HCT116 (cell line): Measurements from ENCODE around the gene FLNA. TPM values are rescaled to one million over a fixed set of nuclear protein-coding genes. Genes with fewer than 3 reads are reported as not detected.

Experiments used
- ATAC-seq: fragments of 200-7000 bp; cut with Tn5 transposase; 2 replicates; pipeline ENCODE4 v1.9.1; 2020; ENCODE audit warnings: mild to moderate bottlenecking, moderate library complexity
- BruUV-seq: library from RNA; stranded (reverse); fragments of 400-500 nt; replicated peaks from 2 replicates; lab custom pipeline; 2021; lab: Mats Ljungman, UMichigan
- CTCF ChIA-PET: fragments of 300-600 bp; sonication (Branson Sonifier 250); formaldehyde crosslinking; loops from one replicate; lab custom pipeline; 2021; ENCODE audit warnings: antibody characterized with exemption; lab: Charles Lee
- POLR2A ChIA-PET: fragments of 300-600, 350-600 bp; sonication (Branson Sonifier 250); formaldehyde crosslinking; loops from one replicate; lab custom pipeline; 2021; ENCODE audit warnings: antibody characterized with exemption; lab: Charles Lee
- RAD21 ChIA-PET, 2 experiments: fragments of 300-600 bp; sonication (Branson Sonifier 250); formaldehyde crosslinking; loops; one replicate each; lab custom pipeline; 2023; ENCODE audit warnings: low total read pairs in 2 of 2; ENCODE audit not compliant: uncharacterized antibody in 2 of 2, unreplicated experiment in 2 of 2, low non-redundant PET in 1 of 2; lab: Charles Lee
- DNase-seq: peaks from one replicate; pipeline ENCODE4 v3.0.0-alpha.2; 2010; ENCODE audit warnings: low read depth, low spot score
- H2AFZ ChIP-seq: fragments of 200-600 bp; shearing (Covaris generic), sonication (generic); 2 replicates; pipeline ENCODE4 v1.6.1; 2017; ENCODE audit warnings: low read depth, mixed run types, mixed read lengths, antibody characterized with exemption, low read length; ENCODE audit not compliant: poor library complexity, severe bottlenecking
- H3K27ac ChIP-seq: 2 replicates; pipeline ENCODE4 v1.5.1; 2012; ENCODE audit warnings: low read depth, low read length
- H3K27me3 ChIP-seq: fragments of 200-600 bp; sonication (generic); 2 replicates; pipeline ENCODE4 v1.6.1; 2016; ENCODE audit warnings: mixed run types, low read length, mixed read lengths; ENCODE audit not compliant: insufficient read depth
- H3K36me3 ChIP-seq, 2 experiments: fragments of 200-500 bp in 1 of 2; fragments of 200-600 bp in 1 of 2; sonication (Bioruptor generic) in 1 of 2; sonication (generic) in 1 of 2; 2 replicates each; pipeline versions ENCODE4 v1.5.1 to v1.6.1; 2014 to 2016; ENCODE audit warnings: low read length in 2 of 2, inconsistent platforms in 1 of 2, mixed read lengths in 1 of 2, mixed run types in 1 of 2; ENCODE audit not compliant: insufficient read depth in 2 of 2, control insufficient read depth in 1 of 2
- H3K4me1 ChIP-seq, 2 experiments: fragments of 200-600 bp in 1 of 2; sonication (generic) in 1 of 2; 2 replicates each; pipeline versions ENCODE4 v1.5.1 to v1.6.1; 2012 to 2017; ENCODE audit warnings: low read length in 2 of 2, inconsistent platforms in 1 of 2, mild to moderate bottlenecking in 1 of 2, mixed read lengths in 1 of 2, mixed run types in 1 of 2, moderate library complexity in 1 of 2; ENCODE audit not compliant: insufficient read depth in 2 of 2, control insufficient read depth in 1 of 2
- H3K4me2 ChIP-seq: fragments of 200-600 bp; sonication (generic); 2 replicates; pipeline ENCODE4 v1.6.1; 2017; ENCODE audit warnings: mixed run types, low read length, mixed read lengths
- H3K4me3 ChIP-seq, 2 experiments: fragments of 200-600 bp in 1 of 2; sonication (generic) in 1 of 2; replicated peaks in 1 of 2; 2 replicates each; pipeline ENCODE4 v1.5.1; 2011 to 2016; ENCODE audit warnings: low read length in 2 of 2, control low read depth in 1 of 2, low read depth in 1 of 2, mild to moderate bottlenecking in 1 of 2, mixed read lengths in 1 of 2, mixed run types in 1 of 2
- H3K79me2 ChIP-seq: fragments of 200-600 bp; sonication (generic); 2 replicates; pipeline ENCODE4 v1.6.1; 2017; ENCODE audit warnings: mild to moderate bottlenecking, mixed run types, low read length, moderate library complexity, mixed read lengths; ENCODE audit not compliant: insufficient read depth
- H3K9ac ChIP-seq: fragments of 200-600 bp; sonication (generic); 2 replicates; pipeline ENCODE4 v1.6.1; 2016; ENCODE audit warnings: low read length, mixed read lengths
- H3K9me2 ChIP-seq: fragments of 200-600 bp; sonication (generic), shearing (Covaris generic); 2 replicates; pipeline ENCODE4 v1.6.1; 2017; ENCODE audit warnings: mixed run types, mild to moderate bottlenecking, moderate library complexity; ENCODE audit not compliant: insufficient read depth
- H3K9me3 ChIP-seq, 2 experiments: fragments of 200-500 bp in 1 of 2; fragments of 200-600 bp in 1 of 2; sonication (Bioruptor generic) in 1 of 2; sonication (generic) in 1 of 2; 2 replicates each; pipeline ENCODE4 v1.6.1; 2014 to 2017; ENCODE audit warnings: low read length in 2 of 2, mixed read lengths in 2 of 2, inconsistent platforms in 1 of 2, low read depth in 1 of 2, mild to moderate bottlenecking in 1 of 2, mixed run types in 1 of 2, moderate library complexity in 1 of 2; ENCODE audit not compliant: control insufficient read depth in 1 of 2, insufficient read depth in 1 of 2
- H4K20me1 ChIP-seq: fragments of 200-600 bp; sonication (generic), shearing (Covaris generic); 2 replicates; pipeline ENCODE4 v1.6.1; 2017; ENCODE audit warnings: mixed run types, mild to moderate bottlenecking, moderate library complexity; ENCODE audit not compliant: insufficient read depth
- CBX3 ChIP-seq: IDR thresholded peaks from 2 replicates; pipeline ENCODE4 v1.6.1; 2012; ENCODE audit warnings: low read depth
- CEBPB ChIP-seq: IDR thresholded peaks from 2 replicates; pipeline ENCODE4 v1.6.1; 2012; ENCODE audit warnings: low read depth
- EGR1 ChIP-seq: IDR thresholded peaks from 2 replicates; pipeline ENCODE4 v1.6.1; 2012; ENCODE audit warnings: low read depth
- ELF1 ChIP-seq: IDR thresholded peaks from 2 replicates; pipeline ENCODE4 v1.6.1; 2012; ENCODE audit warnings: low read depth, borderline replicate concordance
- EZH2 ChIP-seq: fragments of 200-600 bp; sonication (generic); IDR thresholded peaks from 2 replicates; pipeline ENCODE4 v1.6.1; 2017; ENCODE audit warnings: antibody characterized with exemption, mixed run types
- FOSL1 ChIP-seq: IDR thresholded peaks from 2 replicates; pipeline ENCODE4 v1.6.1; 2012; ENCODE audit warnings: low read depth
- POLR2A ChIP-seq: IDR thresholded peaks from 2 replicates; pipeline ENCODE4 v1.7.0; 2011; ENCODE audit warnings: borderline replicate concordance; ENCODE audit not compliant: insufficient read depth, insufficient read length; ENCODE audit errors: extremely low read depth
- RAD21 ChIP-seq: IDR thresholded peaks from 2 replicates; pipeline ENCODE4 v1.6.1; 2012; ENCODE audit warnings: low read depth, mild to moderate bottlenecking
- SIN3A ChIP-seq: IDR thresholded peaks from 2 replicates; pipeline ENCODE4 v1.6.1; 2012; ENCODE audit warnings: low read depth
- SP1 ChIP-seq: IDR thresholded peaks from 2 replicates; pipeline ENCODE4 v1.6.1; 2012; ENCODE audit warnings: low read depth
- SRF ChIP-seq: IDR thresholded peaks from 2 replicates; pipeline ENCODE4 v1.6.1; 2012; ENCODE audit warnings: low read depth
- TCF7L2 ChIP-seq: IDR thresholded peaks from 2 replicates; pipeline ENCODE4 v1.7.0; 2011; ENCODE audit warnings: borderline replicate concordance, inconsistent platforms; ENCODE audit not compliant: insufficient read depth, insufficient read length; ENCODE audit errors: extremely low read depth
- YY1 ChIP-seq: IDR thresholded peaks from 2 replicates; pipeline ENCODE4 v1.6.1; 2011; ENCODE audit warnings: low read length, low read depth, moderate library complexity, mild to moderate bottlenecking; ENCODE audit not compliant: insufficient replicate concordance; ENCODE audit errors: extremely low read depth
- ZFX ChIP-seq: fragments of 450-650 bp; IDR thresholded peaks from 2 replicates; pipeline ENCODE4 v1.6.1; 2017
- ZNF274 ChIP-seq: fragments of 200-500 bp; sonication (Bioruptor generic); IDR thresholded peaks from 2 replicates; pipeline ENCODE4 v1.6.1; 2014; ENCODE audit warnings: mild to moderate bottlenecking, low read depth, low read length, inconsistent platforms
- intact Hi-C: fragments of 100-400 bp; cut with micrococcal nuclease; formaldehyde crosslinking; loops from 2 replicates; pipeline ENCODE4 v1.10.0; 2022
- total RNA-seq: library from RNA; stranded (reverse); gene quantifications from one replicate; pipeline ENCODE4 v1.2.1, GENCODE V29; 2021; ENCODE audit not compliant: unreplicated experiment
- TF ChIP-seq, protein P1 (sequence below): IDR thresholded peaks from 2 replicates; pipeline ENCODE4 v1.6.1; 2012; ENCODE audit warnings: low read depth
- TF ChIP-seq, protein P2 (sequence below): IDR thresholded peaks from 2 replicates; pipeline ENCODE4 v1.6.1; 2012
- TF ChIP-seq, protein P3 (sequence below): IDR thresholded peaks from 2 replicates; pipeline ENCODE4 v1.6.1; 2012
- TF ChIP-seq, protein P4 (sequence below): IDR thresholded peaks from 2 replicates; pipeline ENCODE4 v1.6.1; 2011; ENCODE audit warnings: mild to moderate bottlenecking, low read length, moderate library complexity; ENCODE audit not compliant: insufficient replicate concordance; ENCODE audit errors: extremely low read depth

Gene FLNA
- total RNA-seq, 1 experiment from 2014 or later = 546 TPM

DNA sequence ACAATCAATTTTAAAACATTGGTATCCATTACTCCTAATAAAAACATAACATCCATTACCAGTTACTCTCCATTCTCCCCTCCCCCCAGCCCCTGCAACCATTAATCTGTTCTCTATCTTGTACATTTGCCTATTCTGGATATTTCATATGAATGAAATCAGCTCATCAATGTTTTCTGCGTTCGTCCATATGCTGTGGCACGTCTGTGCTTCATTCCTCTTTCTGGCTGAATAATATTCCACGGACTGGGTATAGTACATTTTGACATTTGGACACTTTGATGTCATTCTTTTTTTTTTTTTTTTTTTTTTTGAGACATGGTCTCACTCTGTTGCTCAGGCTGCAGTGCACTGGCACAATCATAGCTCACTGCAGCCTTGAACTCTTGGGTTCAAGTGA, 29.4 kb upstream of the FLNA start:
- Histone ChIP-seq H3K4me2 (no peak overlapping the region), H4K20me1 (no peaks in the 10 kb centered on the region), H3K27ac (no peak overlapping the region), H3K9ac (no peak overlapping the region)
- intact Hi-C loops = no loop called here
- CTCF ChIA-PET = no interaction called here
- no peak for ATAC-seq
- TF ChIP-seq SRF (no peak), TCF7L2 (no peak), YY1 (no peak), ZFX (no peak), ELF1 (no peak), CEBPB (no peak), ZNF274 (no peak), POLR2A (no peak), CBX3 (no peak), RAD21 (no peak), EGR1 (no peak), SP1 (no peak), FOSL1 (no peak), SIN3A (no peak), EZH2 (no peak)
- TF ChIP-seq, protein P1, sequence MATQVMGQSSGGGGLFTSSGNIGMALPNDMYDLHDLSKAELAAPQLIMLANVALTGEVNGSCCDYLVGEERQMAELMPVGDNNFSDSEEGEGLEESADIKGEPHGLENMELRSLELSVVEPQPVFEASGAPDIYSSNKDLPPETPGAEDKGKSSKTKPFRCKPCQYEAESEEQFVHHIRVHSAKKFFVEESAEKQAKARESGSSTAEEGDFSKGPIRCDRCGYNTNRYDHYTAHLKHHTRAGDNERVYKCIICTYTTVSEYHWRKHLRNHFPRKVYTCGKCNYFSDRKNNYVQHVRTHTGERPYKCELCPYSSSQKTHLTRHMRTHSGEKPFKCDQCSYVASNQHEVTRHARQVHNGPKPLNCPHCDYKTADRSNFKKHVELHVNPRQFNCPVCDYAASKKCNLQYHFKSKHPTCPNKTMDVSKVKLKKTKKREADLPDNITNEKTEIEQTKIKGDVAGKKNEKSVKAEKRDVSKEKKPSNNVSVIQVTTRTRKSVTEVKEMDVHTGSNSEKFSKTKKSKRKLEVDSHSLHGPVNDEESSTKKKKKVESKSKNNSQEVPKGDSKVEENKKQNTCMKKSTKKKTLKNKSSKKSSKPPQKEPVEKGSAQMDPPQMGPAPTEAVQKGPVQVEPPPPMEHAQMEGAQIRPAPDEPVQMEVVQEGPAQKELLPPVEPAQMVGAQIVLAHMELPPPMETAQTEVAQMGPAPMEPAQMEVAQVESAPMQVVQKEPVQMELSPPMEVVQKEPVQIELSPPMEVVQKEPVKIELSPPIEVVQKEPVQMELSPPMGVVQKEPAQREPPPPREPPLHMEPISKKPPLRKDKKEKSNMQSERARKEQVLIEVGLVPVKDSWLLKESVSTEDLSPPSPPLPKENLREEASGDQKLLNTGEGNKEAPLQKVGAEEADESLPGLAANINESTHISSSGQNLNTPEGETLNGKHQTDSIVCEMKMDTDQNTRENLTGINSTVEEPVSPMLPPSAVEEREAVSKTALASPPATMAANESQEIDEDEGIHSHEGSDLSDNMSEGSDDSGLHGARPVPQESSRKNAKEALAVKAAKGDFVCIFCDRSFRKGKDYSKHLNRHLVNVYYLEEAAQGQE = no peak
- TF ChIP-seq, protein P2, sequence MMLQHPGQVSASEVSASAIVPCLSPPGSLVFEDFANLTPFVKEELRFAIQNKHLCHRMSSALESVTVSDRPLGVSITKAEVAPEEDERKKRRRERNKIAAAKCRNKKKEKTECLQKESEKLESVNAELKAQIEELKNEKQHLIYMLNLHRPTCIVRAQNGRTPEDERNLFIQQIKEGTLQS = no peak
- TF ChIP-seq, protein P3, sequence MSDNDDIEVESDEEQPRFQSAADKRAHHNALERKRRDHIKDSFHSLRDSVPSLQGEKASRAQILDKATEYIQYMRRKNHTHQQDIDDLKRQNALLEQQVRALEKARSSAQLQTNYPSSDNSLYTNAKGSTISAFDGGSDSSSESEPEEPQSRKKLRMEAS = no peak
- TF ChIP-seq, protein P4, sequence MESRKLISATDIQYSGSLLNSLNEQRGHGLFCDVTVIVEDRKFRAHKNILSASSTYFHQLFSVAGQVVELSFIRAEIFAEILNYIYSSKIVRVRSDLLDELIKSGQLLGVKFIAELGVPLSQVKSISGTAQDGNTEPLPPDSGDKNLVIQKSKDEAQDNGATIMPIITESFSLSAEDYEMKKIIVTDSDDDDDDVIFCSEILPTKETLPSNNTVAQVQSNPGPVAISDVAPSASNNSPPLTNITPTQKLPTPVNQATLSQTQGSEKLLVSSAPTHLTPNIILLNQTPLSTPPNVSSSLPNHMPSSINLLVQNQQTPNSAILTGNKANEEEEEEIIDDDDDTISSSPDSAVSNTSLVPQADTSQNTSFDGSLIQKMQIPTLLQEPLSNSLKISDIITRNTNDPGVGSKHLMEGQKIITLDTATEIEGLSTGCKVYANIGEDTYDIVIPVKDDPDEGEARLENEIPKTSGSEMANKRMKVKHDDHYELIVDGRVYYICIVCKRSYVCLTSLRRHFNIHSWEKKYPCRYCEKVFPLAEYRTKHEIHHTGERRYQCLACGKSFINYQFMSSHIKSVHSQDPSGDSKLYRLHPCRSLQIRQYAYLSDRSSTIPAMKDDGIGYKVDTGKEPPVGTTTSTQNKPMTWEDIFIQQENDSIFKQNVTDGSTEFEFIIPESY = no peak
- TF ChIP-seq, all 23 proteins: peak for 0
- Histone ChIP-seq H2AFZ (no peak overlapping the region), H3K79me2 (peaks cover 12% of the 10 kb centered on the region), H3K9me2 (no peaks in the 10 kb centered on the region), H3K4me3 (no peak overlapping the region), H3K4me1 (peaks cover 0 to 26% of the 10 kb centered on the region in 2 experiments; a peak in 2 of 4 replicates), H3K36me3 (peaks cover 0 to 21% of the 10 kb centered on the region in 2 experiments; a peak in 1 of 4 replicates), H3K9me3 (no peaks in the 10 kb centered on the region), H3K27me3 (no peaks in the 10 kb centered on the region)
- ChIA-PET RAD21 (no interaction called here), POLR2A (no interaction called here)
- no peak for DNase-seq
- BruUV-seq = no TSS peak
